ENCODE results near the gene HMCES.
A peak's percentile ranks its signal among the peaks of the same experiment; 100 is the strongest.
"Not testable (repeated sequence)": the region's sequence is repeated elsewhere in the genome, so short reads cannot be mapped to it uniquely, and the experiment has no call there.

The HMCES gene

GRCh38 chr3:129259612-129260477, 18.8 kb upstream of the HMCES start:
- no peak for DNase-seq

- DNase-seq = no peak
These were observed 18.1 kb upstream of the HMCES start for GRCh38 chr3:129260606-129261005.

GRCh38 chr3:129261894-129262293, 16.8 kb upstream of the HMCES start:
- no peak for DNase-seq

- no peak for DNase-seq
These were observed 15.3 kb upstream of the HMCES start for GRCh38 chr3:129263161-129263910.

- not testable (repeated sequence) for DNase-seq
These were observed 13.7 kb upstream of the HMCES start for GRCh38 chr3:129264994-129265393.

GRCh38 chr3:129266651-129267050, 12.0 kb upstream of the HMCES start:
- DNase-seq = no peak

- no peak for DNase-seq
These were observed 10.3 kb upstream of the HMCES start for GRCh38 chr3:129268396-129268795.

- no peak for DNase-seq
These were observed 7.0 kb upstream of the HMCES start for GRCh38 chr3:129271674-129272073.

GRCh38 chr3:129276385-129276784, 2.3 kb upstream of the HMCES start:
- no peak for DNase-seq

- DNase-seq = peak; percentile 22
These were observed 820 bp upstream of the HMCES start for GRCh38 chr3:129277829-129278271.

GRCh38 chr3:129278966-129279906, 566 bp downstream of the HMCES start:
- peak; percentile 67 for DNase-seq

- no peak for DNase-seq
These were observed 1.5 kb downstream of the HMCES start for GRCh38 chr3:129280183-129280582.

GRCh38 chr3:129281726-129282125, 3.1 kb downstream of the HMCES start:
- no peak for DNase-seq

- peak; percentile 17 for DNase-seq
These were observed 4.2 kb downstream of the HMCES start for GRCh38 chr3:129282727-129283327.

- DNase-seq = no peak
These were observed 7.4 kb downstream of the HMCES start for GRCh38 chr3:129286081-129286480.

- no peak for DNase-seq
These were observed 9.8 kb downstream of the HMCES start for GRCh38 chr3:129288446-129288845.

- DNase-seq = peak; percentile 86
These were observed 10.7 kb downstream of the HMCES start for GRCh38 chr3:129289201-129289921.

GRCh38 chr3:129291236-129291886, 12.7 kb downstream of the HMCES start:
- DNase-seq = no peak

GRCh38 chr3:129295286-129295685, 16.6 kb downstream of the HMCES start:
- no peak for DNase-seq

GRCh38 chr3:129304146-129304961, 25.7 kb downstream of the HMCES start:
- DNase-seq = no peak

- no peak for DNase-seq
These were observed 26.2 kb downstream of the HMCES start for GRCh38 chr3:129304962-129305222.
